Measurements from ENCODE around the gene DHX9.
"Not testable (repeated sequence)": the region's sequence is repeated elsewhere in the genome, so short reads cannot be mapped to it uniquely, and the experiment has no call there.

DHX9 gene

DNA sequence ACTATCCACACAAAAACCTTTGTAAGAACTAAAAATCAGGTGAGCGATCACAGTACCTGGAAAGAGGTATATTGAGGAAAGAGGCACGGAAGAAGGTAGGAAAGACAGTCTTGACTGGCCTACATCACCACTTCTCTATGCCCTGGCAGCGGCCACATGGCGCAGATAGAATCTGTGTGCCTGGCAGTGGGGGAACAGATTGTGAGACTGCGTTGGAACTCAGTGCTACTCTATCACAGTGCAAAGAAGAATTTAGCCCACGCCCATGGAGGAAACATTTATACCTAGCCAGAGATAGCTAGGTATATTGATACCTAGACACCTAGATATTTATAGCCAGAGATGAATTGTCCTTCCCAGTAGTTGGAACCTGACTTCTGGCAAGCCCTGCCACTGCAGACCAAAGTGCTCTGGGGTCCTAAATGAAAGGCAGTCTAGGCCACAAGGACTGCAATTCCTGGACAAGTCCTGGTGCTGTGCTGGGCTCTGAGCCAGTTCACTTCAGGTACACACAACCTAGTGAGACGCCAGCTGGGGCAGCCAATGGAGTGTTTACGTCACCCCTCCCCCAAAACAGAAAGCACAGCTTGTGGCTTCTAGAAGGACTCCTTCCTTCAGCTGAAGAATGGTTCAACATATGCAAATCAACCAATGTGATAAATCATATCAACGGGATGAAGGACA lies 51.9 kb downstream of the DHX9 start:
- H3K4me1 Mint-ChIP-seq = peaks cover 19% of the 10 kb centered on the region
- ATAC-seq (no peak), DNase-seq (no peak)
- no peak overlapping the region for H3K27ac Mint-ChIP-seq
- H3K4me3 Mint-ChIP-seq = no peak overlapping the region
- H3K9me3 Mint-ChIP-seq = no peaks in the 10 kb centered on the region
- H3K36me3 Mint-ChIP-seq (ENCODE audit: low read depth) = peaks cover 48% of the 10 kb centered on the region
- peaks cover 3% of the 10 kb centered on the region for H3K27me3 Mint-ChIP-seq

DNA sequence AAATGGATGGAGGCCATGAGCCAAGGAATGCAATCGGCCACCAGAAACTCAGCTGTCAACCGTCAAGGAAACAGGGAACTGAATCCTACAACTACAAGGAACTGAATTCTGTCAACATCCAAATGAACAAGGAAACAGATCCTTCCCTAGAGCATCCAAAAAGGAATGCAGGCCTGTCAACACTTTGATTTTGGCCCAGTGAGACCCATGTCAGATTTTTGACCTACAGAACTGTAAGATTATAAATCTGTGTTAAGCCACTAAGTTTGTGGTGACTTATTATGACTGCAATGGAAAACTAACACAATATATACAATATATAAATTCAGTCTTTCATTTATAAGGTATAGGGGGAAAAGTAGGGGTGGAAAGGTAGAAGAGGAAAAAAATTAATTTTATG lies 58.5 kb downstream of the DHX9 start:
- Mint-ChIP-seq H3K27ac (no peak overlapping the region), H3K9me3 (no peaks in the 10 kb centered on the region), H3K36me3 (ENCODE audit: low read depth) (no peaks in the 10 kb centered on the region), H3K4me3 (no peak overlapping the region), H3K4me1 (peaks cover 4% of the 10 kb centered on the region), H3K27me3 (peaks cover 3% of the 10 kb centered on the region)
- DNase-seq = no peak
- no peak for ATAC-seq

DNA sequence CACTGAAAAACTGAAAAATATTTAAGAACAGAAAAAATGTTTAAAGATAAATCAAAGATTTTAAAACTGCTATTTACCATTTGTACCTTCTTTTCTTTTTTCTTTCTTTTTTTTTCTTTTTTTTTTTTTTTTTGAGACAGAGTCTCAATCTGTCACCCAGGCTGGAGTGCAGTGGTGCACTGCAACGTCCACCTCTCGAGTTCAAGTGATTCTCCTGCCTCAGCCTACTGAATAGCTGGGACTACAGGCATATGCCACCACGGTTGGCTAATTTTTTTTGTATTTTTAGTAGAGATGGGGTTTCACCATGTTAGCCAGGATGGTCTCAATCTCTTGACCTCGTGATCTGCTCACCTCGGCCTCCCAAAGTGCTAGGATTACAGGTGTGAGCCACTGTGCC lies 62.8 kb downstream of the DHX9 start:
- not testable (repeated sequence) for H3K36me3 Mint-ChIP-seq (ENCODE audit: low read depth); ATAC-seq; H3K4me3 Mint-ChIP-seq; DNase-seq; H3K27ac Mint-ChIP-seq; H3K9me3 Mint-ChIP-seq; H3K27me3 Mint-ChIP-seq; H3K4me1 Mint-ChIP-seq

DNA sequence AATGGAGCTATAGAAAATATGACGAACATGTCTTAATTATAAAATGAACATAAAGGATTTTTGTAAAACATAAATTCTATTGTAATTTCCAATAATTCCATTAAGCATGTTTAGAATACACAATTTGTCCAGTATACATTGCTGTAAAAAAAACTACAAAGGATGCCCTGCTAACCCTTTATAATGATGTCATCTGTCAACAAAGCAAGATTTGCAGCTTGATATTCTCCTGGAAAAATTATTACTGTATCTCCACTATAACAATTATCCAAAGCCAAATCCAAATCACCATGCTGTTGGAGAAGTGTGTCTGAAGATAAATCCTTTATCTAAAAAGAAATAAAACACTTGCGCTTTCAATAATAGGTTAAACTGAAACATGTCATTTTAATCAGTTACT lies 66.2 kb downstream of the DHX9 start:
- Mint-ChIP-seq H3K9me3 (no peaks in the 10 kb centered on the region), H3K27ac (no peak overlapping the region), H3K4me1 (no peaks in the 10 kb centered on the region), H3K4me3 (no peak overlapping the region), H3K36me3 (ENCODE audit: low read depth) (no peaks in the 10 kb centered on the region), H3K27me3 (peaks cover 4% of the 10 kb centered on the region)
- no peak for ATAC-seq
- no peak for DNase-seq

DNA sequence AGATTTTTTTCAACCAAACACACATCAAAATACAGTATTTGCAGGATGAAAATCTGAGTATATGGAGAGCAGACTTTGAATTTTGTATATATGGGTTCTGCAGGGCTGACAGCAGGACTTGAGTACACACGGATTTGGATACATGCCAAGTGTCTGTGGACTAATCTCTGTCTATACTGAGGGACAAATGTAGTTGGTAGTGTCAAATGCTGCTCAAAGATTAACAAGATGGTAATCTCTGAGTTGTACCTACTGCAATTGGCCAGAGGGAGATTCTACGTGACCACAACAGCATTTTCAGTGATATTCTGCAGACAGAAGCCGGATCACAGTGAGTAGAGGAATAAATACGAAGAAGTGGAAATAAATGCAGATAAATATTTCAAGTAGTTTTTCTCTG lies 70.4 kb downstream of the DHX9 start:
- Mint-ChIP-seq H3K4me3 (no peak overlapping the region), H3K9me3 (peaks cover 7% of the 10 kb centered on the region), H3K27me3 (peaks cover 12% of the 10 kb centered on the region), H3K27ac (no peak overlapping the region), H3K4me1 (no peaks in the 10 kb centered on the region), H3K36me3 (ENCODE audit: low read depth) (no peaks in the 10 kb centered on the region)
- ATAC-seq (no peak), DNase-seq (no peak)

DNA sequence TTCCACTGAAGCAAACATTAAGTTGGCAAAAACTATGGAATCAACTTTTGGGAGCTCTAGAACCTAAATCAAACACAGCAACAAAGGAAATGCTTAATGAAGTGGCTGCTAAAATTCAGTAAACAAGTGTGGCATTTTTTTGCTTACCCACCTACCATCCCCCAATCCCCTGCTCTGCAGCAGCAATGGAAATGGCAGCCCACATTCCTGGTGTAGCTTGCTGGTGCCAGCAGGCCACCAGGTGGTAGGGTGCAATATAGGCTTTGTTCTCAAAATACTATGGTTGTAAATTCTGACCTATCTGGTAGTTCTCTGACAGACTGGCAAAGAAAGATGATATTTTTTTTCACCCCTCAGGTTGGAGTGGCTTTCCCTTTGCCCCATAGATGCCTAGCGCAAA lies 71.0 kb downstream of the DHX9 start:
- no peak overlapping the region for H3K27ac Mint-ChIP-seq
- DNase-seq (no peak), ATAC-seq (no peak)
- no peaks in the 10 kb centered on the region for H3K4me1 Mint-ChIP-seq
- H3K9me3 Mint-ChIP-seq = peaks cover 7% of the 10 kb centered on the region
- H3K4me3 Mint-ChIP-seq = no peak overlapping the region
- H3K36me3 Mint-ChIP-seq (ENCODE audit: low read depth) = no peaks in the 10 kb centered on the region
- H3K27me3 Mint-ChIP-seq = peaks cover 14% of the 10 kb centered on the region

DNA sequence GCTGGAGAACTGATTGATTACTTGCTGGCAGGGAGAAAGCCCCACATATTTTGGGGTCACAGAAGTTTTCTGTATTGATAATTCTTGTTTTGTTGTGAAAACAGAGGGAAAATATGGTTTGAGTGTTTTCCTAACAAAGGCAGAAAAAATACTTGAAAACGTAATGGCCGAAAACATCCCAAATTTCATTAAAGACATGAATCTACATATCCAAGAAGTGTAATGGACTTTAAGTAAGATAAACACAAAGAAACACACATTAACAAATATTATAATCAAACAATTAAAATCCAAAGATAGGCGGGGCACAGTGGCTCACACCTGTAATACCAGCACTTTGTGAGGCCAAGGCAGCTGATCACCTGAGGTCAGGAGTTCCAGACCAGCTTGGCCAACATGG lies 74.3 kb downstream of the DHX9 start:
- Mint-ChIP-seq H3K27ac (no peak overlapping the region), H3K4me1 (no peaks in the 10 kb centered on the region), H3K36me3 (ENCODE audit: low read depth) (no peaks in the 10 kb centered on the region), H3K9me3 (peaks cover 7% of the 10 kb centered on the region), H3K4me3 (no peak overlapping the region), H3K27me3 (peaks cover 22% of the 10 kb centered on the region)
- DNase-seq (no peak), ATAC-seq (no peak)

DNA sequence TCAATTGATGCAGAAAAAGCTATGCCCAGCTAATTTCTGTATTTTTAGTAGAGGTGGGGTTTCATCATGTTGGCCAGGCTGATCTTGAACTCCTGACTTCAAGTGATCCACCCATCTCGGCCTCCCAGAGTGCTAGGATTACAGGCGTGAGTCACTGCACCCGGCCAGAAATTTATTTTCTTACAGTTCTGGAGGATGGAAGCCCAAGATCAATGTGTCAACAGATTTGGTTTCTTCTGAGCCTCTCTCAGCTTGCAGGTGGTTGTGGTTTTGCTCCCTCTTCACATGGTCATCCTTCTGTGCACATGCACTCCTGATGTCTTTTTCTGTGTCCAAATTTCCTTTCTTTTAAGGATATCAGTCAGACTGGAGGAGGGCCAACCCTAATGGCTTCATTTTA lies 78.2 kb downstream of the DHX9 start:
- Mint-ChIP-seq H3K36me3 (ENCODE audit: low read depth) (no peaks in the 10 kb centered on the region), H3K9me3 (no peaks in the 10 kb centered on the region), H3K4me1 (no peaks in the 10 kb centered on the region), H3K4me3 (no peak overlapping the region), H3K27ac (no peak overlapping the region), H3K27me3 (peaks cover 33% of the 10 kb centered on the region)
- ATAC-seq (no peak), DNase-seq (no peak)

DNA sequence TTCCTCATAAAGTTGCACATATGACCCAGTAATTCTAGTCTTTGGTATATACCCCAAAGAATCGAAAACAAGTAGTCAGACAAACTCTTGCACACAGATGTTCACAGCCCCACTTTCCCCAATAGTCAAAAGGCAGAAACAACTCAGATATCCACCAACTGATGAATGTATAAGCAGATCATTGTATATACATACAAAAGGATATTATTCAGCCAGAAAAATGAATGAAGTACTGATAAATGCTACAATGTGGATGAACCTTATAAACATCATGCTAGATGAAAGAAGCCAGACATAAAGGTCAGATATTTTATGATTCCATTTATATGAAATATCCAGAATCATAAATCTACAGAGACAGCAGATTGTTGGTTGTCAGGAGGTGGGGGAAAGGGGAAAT lies 86.5 kb downstream of the DHX9 start:
- ATAC-seq (no peak), DNase-seq (no peak)
- H3K4me1 Mint-ChIP-seq = no peaks in the 10 kb centered on the region
- no peak overlapping the region for H3K27ac Mint-ChIP-seq
- H3K36me3 Mint-ChIP-seq (ENCODE audit: low read depth) = no peaks in the 10 kb centered on the region
- H3K27me3 Mint-ChIP-seq = peaks cover 19% of the 10 kb centered on the region
- H3K9me3 Mint-ChIP-seq = no peaks in the 10 kb centered on the region
- H3K4me3 Mint-ChIP-seq = no peak overlapping the region

DNA sequence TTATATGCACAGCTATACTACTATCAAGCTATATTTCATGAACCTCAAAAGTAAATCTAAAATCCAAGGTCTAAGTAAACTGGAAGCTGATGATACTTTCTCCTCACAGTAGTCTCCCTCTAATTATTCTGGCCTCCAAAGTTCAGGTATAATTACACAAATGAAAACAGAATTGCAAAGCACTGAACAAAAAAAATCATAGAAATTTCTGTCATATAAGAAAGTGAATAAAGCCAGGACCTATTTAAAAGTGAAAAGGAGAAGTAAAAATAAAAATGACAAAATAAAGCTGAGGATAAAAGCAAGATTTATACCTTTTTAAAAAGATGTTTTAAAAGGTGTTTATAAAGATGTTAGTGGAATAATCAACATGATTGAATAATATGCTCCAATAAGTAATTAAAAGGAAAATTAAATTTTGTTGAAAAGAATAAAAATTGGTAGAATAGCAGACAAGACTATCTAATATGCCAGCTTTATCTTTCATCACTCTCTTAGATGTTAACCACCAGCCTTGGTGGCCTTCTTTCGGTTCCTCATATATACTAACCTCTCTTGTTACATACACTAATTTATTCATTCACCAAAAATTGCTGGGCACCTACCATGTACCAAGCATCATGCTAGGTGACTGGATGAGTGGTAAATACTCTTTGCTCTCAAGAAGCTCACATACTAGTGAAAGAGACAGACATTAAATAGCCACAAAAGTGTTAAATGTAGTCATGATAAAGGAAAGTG lies 88.7 kb downstream of the DHX9 start:
- Mint-ChIP-seq H3K27me3 (peaks cover 14% of the 10 kb centered on the region), H3K36me3 (ENCODE audit: low read depth) (no peaks in the 10 kb centered on the region), H3K27ac (no peak overlapping the region), H3K9me3 (no peaks in the 10 kb centered on the region), H3K4me1 (no peaks in the 10 kb centered on the region), H3K4me3 (no peak overlapping the region)
- DNase-seq (no peak), ATAC-seq (no peak)

DNA sequence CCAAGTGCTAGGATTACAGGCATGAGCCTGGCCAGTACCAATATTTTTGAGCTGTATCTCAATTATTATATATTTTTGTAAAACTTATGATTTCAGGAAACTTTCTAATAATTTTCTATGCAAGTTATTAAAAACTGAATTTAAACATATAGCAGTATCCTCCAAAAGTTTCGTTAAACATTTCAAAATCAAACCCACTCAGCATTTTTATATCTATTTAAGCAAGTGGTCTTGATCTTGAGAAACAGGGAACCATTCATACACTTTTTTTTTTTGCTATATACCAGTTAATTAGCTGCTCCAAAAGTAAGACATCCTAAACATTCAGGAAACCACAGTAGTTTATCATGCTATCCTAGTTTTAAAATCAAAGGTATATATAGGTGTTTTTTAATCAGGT lies 91.8 kb downstream of the DHX9 start:
- Mint-ChIP-seq H3K36me3 (ENCODE audit: low read depth) (no peaks in the 10 kb centered on the region), H3K27me3 (peaks cover 13% of the 10 kb centered on the region), H3K4me1 (no peaks in the 10 kb centered on the region), H3K4me3 (no peak overlapping the region), H3K27ac (no peak overlapping the region), H3K9me3 (peaks cover 9% of the 10 kb centered on the region)
- ATAC-seq (no peak), DNase-seq (no peak)

DNA sequence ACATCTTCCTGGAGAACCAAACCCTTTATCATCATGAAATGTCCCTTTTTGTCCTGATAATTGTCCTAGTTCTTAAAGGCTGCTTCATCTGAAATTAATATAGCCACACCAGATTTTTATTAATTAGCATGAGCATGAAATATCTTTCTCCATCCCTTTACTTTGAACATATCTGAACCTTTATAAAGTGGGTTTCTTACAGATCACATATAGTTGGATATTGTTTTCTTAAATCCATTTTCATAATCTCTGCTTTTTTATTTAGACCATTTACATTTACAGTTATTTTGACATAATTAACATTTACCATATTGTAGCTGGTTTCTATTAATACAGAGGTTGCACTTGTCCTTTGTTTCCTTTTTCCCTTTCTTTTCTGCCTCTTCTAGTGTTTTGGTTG lies 96.6 kb downstream of the DHX9 start:
- H3K27me3 Mint-ChIP-seq = peaks cover 24% of the 10 kb centered on the region
- H3K27ac Mint-ChIP-seq = no peak overlapping the region
- DNase-seq (no peak), ATAC-seq (no peak)
- H3K9me3 Mint-ChIP-seq = peaks cover 9% of the 10 kb centered on the region
- H3K4me3 Mint-ChIP-seq = no peak overlapping the region
- H3K36me3 Mint-ChIP-seq (ENCODE audit: low read depth) = no peaks in the 10 kb centered on the region
- H3K4me1 Mint-ChIP-seq = no peaks in the 10 kb centered on the region

Data from activated naive CD8-positive, alpha-beta T cell treated with anti-CD3 and anti-CD28 coated beads, Interleukin-2, amount 50 U/mL, for 24 hours (primary cell).